ENCODE measurements around the gene CLEC4M. TPM values are rescaled to one million over a fixed set of nuclear protein-coding genes. Genes with fewer than 3 reads are reported as not detected.

CLEC4M gene
- total RNA-seq, 2 experiments from 2014 or later: not detected

DNA sequence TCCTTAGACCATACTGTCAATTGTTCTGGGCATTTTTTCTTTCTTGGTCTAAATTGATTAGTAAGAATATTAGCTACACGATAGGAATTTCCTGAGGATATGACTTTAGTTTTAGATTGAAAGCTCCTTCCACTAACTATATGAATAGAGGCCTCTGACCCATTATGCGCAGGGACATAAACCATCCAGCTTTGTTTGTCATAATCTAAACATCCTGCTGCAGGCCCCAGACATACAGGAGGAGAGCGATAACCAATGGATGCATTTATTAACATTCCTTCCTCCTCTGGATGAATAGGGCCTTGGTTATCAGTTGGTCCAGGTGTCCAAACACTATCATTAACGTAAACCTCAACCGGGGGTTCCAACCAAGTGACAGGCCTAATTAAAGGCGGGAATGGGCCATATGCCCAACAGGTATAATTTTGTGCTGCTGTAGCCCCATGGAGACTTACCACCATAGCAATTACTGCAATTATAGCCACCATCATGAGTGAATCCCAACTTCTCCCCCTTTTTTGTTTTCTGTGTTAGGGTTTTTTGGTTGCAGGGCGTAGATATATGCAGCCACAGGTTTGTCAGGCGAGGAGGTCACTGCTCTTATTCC is 32.6 kb downstream of the CLEC4M start:
- intact Hi-C loops (cut with micrococcal nuclease; ENCODE audit: unreplicated experiment): no loop called here

DNA sequence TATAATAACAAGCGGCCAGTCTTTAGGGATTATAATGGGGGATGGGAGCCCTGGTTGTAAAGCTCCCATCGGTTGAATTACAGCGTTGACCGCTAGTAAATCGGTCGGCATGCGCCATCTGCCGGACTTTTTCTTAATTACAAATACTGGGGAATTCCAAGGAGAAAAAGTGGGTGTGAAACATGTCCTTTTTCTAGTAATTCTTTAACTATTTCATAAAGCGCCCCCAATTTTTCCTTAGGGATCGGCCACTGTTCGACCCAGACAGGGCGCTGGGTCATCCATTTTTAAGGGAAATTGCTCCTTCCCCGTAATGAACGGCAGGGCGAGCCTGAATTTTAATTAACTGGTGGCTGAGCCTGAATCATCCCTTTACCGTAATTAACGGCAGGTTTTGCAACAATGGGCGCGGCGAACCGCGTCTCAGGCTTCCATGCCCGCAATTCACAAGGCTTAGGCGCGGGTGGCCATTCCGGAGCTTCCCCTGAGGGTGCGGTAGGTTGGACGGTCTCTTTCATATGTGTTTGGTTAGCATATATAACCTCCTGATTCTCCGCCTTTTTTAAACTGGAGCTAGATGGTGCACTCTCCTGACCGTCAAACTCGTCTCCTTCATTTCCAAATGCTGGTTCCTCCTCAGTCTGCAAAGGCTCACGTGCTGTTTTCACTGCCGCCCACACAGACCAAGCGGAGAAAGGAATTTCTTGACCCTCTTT is 36.8 kb downstream of the CLEC4M start:
- Histone ChIP-seq H3K9me3 (ENCODE audit: low read length) (no peaks in the 10 kb centered on the region), H3K27ac (ENCODE audit: low read depth, low read length, poor library complexity, severe bottlenecking) (no peak overlapping the region), H3K4me2 (ENCODE audit: low read length) (peak overlapping the region; percentile 10; the same call in 1 of the 2 replicates), H4K20me1 (ENCODE audit: insufficient read depth, low read length) (no peaks in the 10 kb centered on the region), H3K79me2 (ENCODE audit: insufficient read depth, low read depth, low read length) (no peaks in the 10 kb centered on the region), H2AFZ (ENCODE audit: low read length) (no peak overlapping the region), H3K9me2 (ENCODE audit: insufficient read depth, low read length) (no peaks in the 10 kb centered on the region), H3K4me1 (ENCODE audit: insufficient read depth, low read length, poor library complexity, severe bottlenecking) (peaks cover 4% of the 10 kb centered on the region), H3K4me3 (ENCODE audit: low read depth, low read length, poor library complexity, severe bottlenecking) (no peak overlapping the region), H3K36me3 (ENCODE audit: insufficient read depth, low read length) (no peaks in the 10 kb centered on the region)
- BruUV-seq (replicated peaks): no TSS peak
- no peak for TF ChIP-seq EZH2phosphoT487 (IDR thresholded peaks at IDR 0.05; ENCODE audit: borderline replicate concordance, low read depth, low read length)
- TF ChIP-seq, protein P1, sequence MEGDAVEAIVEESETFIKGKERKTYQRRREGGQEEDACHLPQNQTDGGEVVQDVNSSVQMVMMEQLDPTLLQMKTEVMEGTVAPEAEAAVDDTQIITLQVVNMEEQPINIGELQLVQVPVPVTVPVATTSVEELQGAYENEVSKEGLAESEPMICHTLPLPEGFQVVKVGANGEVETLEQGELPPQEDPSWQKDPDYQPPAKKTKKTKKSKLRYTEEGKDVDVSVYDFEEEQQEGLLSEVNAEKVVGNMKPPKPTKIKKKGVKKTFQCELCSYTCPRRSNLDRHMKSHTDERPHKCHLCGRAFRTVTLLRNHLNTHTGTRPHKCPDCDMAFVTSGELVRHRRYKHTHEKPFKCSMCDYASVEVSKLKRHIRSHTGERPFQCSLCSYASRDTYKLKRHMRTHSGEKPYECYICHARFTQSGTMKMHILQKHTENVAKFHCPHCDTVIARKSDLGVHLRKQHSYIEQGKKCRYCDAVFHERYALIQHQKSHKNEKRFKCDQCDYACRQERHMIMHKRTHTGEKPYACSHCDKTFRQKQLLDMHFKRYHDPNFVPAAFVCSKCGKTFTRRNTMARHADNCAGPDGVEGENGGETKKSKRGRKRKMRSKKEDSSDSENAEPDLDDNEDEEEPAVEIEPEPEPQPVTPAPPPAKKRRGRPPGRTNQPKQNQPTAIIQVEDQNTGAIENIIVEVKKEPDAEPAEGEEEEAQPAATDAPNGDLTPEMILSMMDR (conservative IDR thresholded peaks at IDR 0.05; ENCODE audit: low read length): peak; percentile 85
- DNase-seq (ENCODE audit: low spot score): peak; percentile 76
- intact Hi-C loops (cut with micrococcal nuclease; ENCODE audit: unreplicated experiment): loop anchor here (1.0 kb wide), 3 partner anchors 120 to 231 kb away; no protein-coding TSS in a partner anchor
- POLR2A ChIA-PET: interaction anchor here (0.6 kb wide), 1 partner anchor 33 kb away, joined by 3 read pairs; no protein-coding TSS in a partner anchor
- CTCF ChIA-PET (ENCODE audit: unreplicated experiment): no interaction called here

More for the DNA sequence above, 32.6 kb downstream of the CLEC4M start:
- no TSS peak for BruUV-seq (replicated peaks)
- Histone ChIP-seq H3K4me2 (ENCODE audit: low read length) (no peak overlapping the region), H2AFZ (ENCODE audit: low read length) (no peak overlapping the region), H3K36me3 (ENCODE audit: insufficient read depth, low read length) (no peaks in the 10 kb centered on the region), H3K4me1 (ENCODE audit: insufficient read depth, low read length, poor library complexity, severe bottlenecking) (peaks cover 4% of the 10 kb centered on the region), H3K9me2 (ENCODE audit: insufficient read depth, low read length) (no peaks in the 10 kb centered on the region), H3K79me2 (ENCODE audit: insufficient read depth, low read depth, low read length) (no peaks in the 10 kb centered on the region), H3K27ac (ENCODE audit: low read depth, low read length, poor library complexity, severe bottlenecking) (no peak overlapping the region), H3K9me3 (ENCODE audit: low read length) (no peaks in the 10 kb centered on the region), H3K4me3 (ENCODE audit: low read depth, low read length, poor library complexity, severe bottlenecking) (no peak overlapping the region), H4K20me1 (ENCODE audit: insufficient read depth, low read length) (no peaks in the 10 kb centered on the region)
- POLR2A ChIA-PET: no interaction called here
- no peak for DNase-seq (ENCODE audit: low spot score)
- TF ChIP-seq, protein P1 (conservative IDR thresholded peaks at IDR 0.05; ENCODE audit: low read length): no peak
- no peak for TF ChIP-seq EZH2phosphoT487 (IDR thresholded peaks at IDR 0.05; ENCODE audit: borderline replicate concordance, low read depth, low read length)
- CTCF ChIA-PET (ENCODE audit: unreplicated experiment): no interaction called here

Data from OCI-LY7 (cell line).